ENCODE data around the gene NODAL. TPM values are rescaled to one million over a fixed set of nuclear protein-coding genes. Genes with fewer than 3 reads are reported as not detected.

NODAL gene
- polyA plus RNA-seq, 1 experiment, result not detected

- no peaks in the 10 kb centered on the region for H3K36me3 ChIP-seq (ENCODE audit: control insufficient read depth, insufficient read depth, low read length)
- no peak for TF ChIP-seq CTCF (IDR thresholded peaks at IDR 0.05; ENCODE audit: insufficient read depth, low read depth, low read length)
- CTCF ChIA-PET, result interaction anchor here (0.9 to 7.4 kb wide), 12 partner anchors 10 to 461 kb away, joined by 3 to 123 read pairs (median 12); partner anchors contain the start of gene EIF4EBP2
- no peak overlapping the region for H3K4me3 ChIP-seq (ENCODE audit: low read depth, low read length)
- POLR2A ChIA-PET, result no interaction called here
- no peak for DNase-seq (ENCODE audit: low read depth)
- H3K27me3 ChIP-seq (ENCODE audit: control insufficient read depth, insufficient read depth, low read length), result peaks cover 5% of the 10 kb centered on the region
Measured at GRCh38 chr10:70462349-70462984, 21.0 kb upstream of the NODAL start.

- peak; percentile 88 for TF ChIP-seq CTCF (IDR thresholded peaks at IDR 0.05; ENCODE audit: insufficient read depth, low read depth, low read length)
- no peaks in the 10 kb centered on the region for H3K36me3 ChIP-seq (ENCODE audit: control insufficient read depth, insufficient read depth, low read length)
- POLR2A ChIA-PET, result no interaction called here
- peaks cover 5% of the 10 kb centered on the region; the same call in 1 of the 2 replicates for H3K27me3 ChIP-seq (ENCODE audit: control insufficient read depth, insufficient read depth, low read length)
- H3K4me3 ChIP-seq (ENCODE audit: low read depth, low read length), result no peak overlapping the region
- CTCF ChIA-PET, result interaction anchor here (0.5 to 7.4 kb wide), 32 partner anchors 11 to 1564 kb away, joined by 3 to 123 read pairs (median 5); partner anchors contain the start of gene EIF4EBP2
- no peak for DNase-seq (ENCODE audit: low read depth)
Measured at GRCh38 chr10:70461397-70462348, 20.2 kb upstream of the NODAL start.

- no peak for TF ChIP-seq CTCF (IDR thresholded peaks at IDR 0.05; ENCODE audit: insufficient read depth, low read depth, low read length)
- DNase-seq (ENCODE audit: low read depth), result no peak
- POLR2A ChIA-PET, result no interaction called here
- peaks cover 10% of the 10 kb centered on the region for H3K27me3 ChIP-seq (ENCODE audit: control insufficient read depth, insufficient read depth, low read length)
- H3K4me3 ChIP-seq (ENCODE audit: low read depth, low read length), result no peak overlapping the region
- no peaks in the 10 kb centered on the region for H3K36me3 ChIP-seq (ENCODE audit: control insufficient read depth, insufficient read depth, low read length)
- CTCF ChIA-PET, result interaction anchor here (0.6 to 7.4 kb wide), 10 partner anchors 10 to 301 kb away, joined by 3 to 123 read pairs (median 12); no protein-coding TSS in a partner anchor
Measured at GRCh38 chr10:70459774-70460490, 18.5 kb upstream of the NODAL start.

- DNase-seq (ENCODE audit: low read depth), result no peak
- ChIA-PET POLR2A (no interaction called here), CTCF (interaction anchor here (0.6 to 7.4 kb wide), 5 partner anchors 13 to 187 kb away, joined by 3 to 123 read pairs (median 13); no protein-coding TSS in a partner anchor)
- H3K4me3 ChIP-seq (ENCODE audit: low read depth, low read length), result no peak overlapping the region
- no peaks in the 10 kb centered on the region for H3K36me3 ChIP-seq (ENCODE audit: control insufficient read depth, insufficient read depth, low read length)
- no peak for TF ChIP-seq CTCF (IDR thresholded peaks at IDR 0.05; ENCODE audit: insufficient read depth, low read depth, low read length)
- H3K27me3 ChIP-seq (ENCODE audit: control insufficient read depth, insufficient read depth, low read length), result peaks cover 10% of the 10 kb centered on the region
Measured at GRCh38 chr10:70459061-70459773, 17.7 kb upstream of the NODAL start.

All from BJ (cell line).